ENCODE data around the gene MESD.
A peak's percentile ranks its signal among the peaks of the same experiment; 100 is the strongest.

MESD gene

DNA sequence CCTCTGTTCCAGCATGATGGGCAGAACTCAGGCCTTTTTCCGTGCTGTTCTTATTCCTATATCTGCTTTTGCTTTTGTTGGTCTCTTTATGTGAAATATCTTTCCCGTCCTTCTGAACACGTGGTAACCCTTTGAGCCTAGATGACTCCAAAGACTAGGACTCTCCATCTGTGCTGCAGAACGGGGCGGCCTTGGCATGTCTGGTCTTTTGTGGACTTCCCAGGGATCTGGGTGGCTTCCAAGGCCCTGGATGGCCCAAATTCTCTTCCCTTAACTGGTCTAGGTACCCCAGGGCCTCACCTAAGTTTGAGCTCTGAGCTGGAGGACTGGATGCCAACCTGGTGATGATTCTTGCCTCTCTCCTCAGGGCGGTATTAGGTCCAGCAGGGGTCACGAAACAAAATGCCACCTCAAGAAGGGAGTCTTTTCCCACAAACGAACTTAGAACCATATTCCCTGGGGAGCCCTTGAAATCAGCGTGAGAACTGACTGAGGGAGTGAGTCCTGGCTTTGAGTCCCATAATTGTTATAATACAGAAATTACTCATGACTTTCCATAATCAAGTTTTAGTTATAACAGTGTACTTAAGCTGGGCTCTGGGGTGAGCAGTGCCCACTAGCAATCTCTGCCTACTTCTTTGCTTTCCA is 25.0 kb upstream of the MESD start:
- DNase-seq: no peak

DNA sequence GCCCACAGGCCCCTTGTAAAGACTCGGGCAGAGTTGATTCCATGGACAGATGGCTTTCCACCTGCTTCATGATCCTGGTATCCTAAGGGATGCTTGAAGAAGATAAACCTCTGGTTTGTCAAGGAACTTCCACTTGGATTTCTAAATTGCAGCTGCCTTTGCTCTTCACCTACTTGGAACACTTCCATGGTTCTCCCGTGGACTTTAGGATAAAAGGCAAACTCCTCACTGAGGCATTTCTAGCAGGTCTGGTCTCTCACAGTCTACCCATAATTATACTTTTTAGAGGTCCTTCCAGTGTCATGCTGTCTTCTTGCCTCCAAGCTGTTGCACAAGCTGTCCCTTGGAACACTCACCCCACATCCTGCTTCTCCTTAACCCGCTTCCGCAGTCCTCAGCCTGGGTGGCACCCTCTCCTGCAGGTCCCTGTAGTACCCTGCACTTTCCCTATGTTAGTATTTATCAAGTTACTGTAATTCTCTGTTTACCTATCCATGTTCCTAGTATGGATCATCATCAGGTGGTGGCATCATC is 23.8 kb upstream of the MESD start:
- no peak for DNase-seq

DNA sequence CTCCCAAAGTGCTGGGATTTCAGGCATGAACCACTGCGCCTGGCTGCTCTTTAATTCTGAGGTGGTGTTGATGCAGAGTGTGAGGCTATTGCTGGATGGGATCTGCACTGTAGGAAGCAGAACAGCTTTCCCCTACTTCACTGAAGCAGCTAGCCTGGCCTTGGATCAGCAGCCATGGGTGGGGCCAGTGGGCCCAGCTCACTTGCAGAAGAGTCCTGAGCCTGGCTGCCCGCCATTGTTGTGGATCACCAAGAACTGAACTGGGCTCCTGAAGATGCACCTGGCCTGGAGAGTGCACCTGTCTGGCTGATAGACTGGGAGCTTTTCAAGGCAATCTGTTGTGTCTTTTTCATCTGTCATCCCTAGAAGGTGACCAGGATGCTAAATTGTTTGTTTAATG is 23.0 kb upstream of the MESD start:
- DNase-seq: no peak

DNA sequence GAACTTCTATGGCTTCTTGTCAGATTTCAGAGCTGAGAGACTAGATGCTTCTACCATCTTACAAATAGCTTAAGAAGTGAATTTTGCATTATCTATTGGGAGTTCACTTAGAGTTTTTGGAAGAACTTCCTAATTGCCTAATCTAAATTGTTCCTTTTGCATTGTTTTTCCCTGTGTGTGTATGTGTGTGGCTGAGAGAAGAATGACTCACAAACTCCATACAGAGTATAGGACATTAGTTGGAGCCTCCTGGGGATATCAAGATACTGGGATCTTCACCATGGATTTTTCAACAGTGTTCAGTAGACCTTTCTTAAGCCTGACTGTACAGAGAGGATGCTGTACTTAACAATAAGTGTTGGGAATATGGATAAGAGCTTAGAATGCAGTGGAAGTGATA is 22.0 kb upstream of the MESD start:
- no peak for DNase-seq

DNA sequence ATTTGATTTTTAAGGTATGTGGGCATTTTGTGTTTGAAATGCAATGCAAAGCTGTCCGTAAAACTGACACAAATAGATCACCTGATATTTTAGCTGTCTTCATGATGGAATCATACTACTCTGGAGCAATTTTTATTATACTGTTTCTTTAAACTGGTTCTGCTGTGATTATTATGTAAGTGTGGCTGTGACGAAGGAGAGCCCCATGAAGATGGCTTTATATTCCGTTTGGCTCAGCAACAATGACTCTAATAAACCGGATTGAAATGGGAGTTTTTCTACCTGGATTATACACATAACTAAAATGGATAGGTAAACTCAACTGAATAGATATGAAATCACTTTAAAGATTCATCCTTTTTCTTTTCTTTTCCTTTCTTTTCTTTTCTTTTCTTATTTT is 20.5 kb upstream of the MESD start:
- DNase-seq: no peak

DNA sequence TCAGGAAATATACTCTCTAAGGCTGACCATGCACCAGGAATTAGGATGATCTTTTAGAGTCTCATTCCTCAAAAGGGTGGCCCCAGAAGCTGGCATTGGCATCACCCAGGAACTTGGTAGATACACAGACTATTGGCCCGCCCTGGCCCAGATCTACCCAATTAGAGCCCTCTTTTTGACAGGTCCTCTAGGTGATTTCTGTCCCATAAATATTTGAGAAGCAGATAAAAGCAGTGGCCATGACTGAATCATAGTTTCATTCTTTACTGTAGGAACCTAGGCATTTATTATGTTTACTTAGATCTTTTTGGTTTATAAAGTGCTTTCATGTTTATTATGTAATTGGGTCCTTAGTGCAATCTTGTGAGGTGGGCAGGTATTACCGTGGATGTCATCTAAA is 18.7 kb upstream of the MESD start:
- no peak for DNase-seq

DNA sequence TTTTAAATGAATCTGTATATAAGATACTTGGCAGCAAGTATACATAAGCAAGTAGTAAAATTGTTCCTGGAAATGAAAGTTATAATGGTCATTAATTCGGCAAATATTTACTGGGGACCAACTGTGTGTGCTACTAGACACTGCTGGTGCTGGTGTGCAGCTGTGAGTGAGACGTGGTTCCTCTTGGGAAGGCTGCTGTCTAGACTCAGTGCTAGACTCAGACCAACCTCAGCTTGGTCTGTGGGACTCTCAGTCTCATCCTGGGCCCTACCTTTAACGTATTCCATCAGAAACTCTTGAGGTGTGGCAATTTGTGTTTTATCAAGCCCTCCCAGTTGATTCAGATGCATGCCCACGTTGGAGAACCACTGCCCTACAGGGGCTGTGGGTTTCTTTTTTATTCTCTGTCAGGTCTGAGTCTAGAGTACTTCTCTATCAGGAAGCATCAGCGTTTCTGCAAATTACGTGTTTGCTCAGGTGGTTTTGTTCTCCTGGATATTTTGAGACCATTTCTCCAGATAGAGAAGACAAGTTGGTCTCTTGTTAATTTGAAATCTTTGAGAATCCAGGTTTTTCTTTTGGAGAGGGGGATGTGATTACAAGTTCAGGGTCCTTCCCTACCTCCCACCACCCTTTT is 17.9 kb upstream of the MESD start:
- DNase-seq: no peak

DNA sequence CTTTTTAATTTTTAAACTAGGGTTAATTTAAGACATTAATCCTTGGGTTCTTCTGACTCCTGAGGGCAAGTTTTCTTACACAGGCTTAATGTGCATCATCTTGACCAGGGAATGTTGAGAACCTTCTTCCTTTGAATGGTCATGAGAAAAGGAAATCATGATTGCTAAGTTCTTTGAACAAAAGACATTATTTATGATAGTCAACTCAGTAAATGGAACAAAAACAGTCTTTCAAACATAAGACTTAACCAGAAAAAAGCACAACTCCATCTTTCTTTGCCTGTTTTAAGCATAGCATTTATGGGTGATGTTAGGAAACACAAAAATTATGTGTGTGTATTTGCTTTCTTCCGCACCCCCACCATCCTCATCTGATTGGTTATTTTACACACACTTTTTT is 16.5 kb upstream of the MESD start:
- no peak for DNase-seq

DNA sequence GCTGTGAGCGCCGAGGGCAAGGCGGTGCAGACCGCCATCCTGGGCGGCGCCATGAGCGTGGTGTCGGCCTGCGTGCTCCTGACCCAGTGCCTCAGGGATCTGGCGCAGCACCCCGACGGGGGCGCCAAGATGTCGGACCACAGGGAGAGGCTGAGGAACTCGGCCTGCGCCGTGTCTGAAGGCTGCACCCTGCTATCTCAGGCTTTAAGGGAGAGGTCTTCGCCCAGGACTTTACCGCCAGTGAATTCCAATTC is 13.4 kb upstream of the MESD start:
- DNase-seq: no peak

DNA sequence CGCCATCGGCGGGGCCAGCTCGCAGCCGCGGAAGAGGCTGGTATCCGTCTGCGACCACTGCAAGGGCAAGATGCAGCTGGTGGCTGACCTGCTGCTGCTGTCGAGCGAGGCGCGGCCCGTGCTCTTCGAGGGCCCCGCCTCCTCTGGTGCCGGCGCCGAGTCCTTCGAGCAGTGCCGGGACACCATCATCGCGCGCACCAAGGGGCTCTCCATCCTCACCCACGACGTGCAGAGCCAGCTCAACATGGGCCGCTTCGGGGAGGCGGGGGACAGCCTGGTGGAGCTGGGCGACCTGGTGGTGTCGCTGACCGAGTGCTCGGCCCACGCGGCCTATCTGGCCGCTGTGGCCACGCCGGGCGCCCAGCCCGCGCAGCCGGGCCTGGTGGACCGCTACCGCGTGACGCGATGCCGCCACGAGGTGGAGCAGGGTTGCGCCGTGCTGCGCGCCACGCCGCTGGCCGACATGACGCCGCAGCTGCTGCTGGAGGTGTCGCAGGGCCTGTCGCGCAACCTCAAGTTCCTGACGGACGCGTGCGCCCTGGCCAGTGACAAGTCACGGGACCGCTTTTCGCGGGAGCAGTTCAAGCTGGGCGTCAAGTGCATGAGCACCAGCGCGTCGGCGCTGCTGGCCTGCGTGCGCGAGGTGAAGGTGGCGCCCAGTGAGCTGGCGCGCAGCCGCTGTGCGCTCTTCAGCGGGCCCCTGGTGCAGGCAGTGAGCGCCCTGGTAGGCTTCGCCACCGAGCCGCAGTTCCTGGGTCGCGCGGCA is 12.9 kb upstream of the MESD start:
- no peak for DNase-seq

DNA sequence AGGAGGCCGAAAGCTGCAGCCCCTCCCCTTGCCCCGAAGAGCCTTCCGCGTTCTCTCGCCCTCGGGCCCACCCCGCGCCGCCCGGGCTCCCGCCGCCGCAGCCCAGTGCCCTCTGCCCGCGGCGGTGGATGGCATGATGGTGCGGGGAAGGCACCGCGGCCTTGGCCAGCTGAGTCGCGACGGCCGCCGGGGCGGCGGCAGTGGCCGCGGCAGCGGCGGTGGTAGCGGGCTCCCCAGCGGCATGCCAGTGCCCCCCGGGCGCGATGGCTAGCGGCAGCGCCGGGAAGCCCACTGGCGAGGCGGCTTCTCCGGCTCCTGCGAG is 12.4 kb upstream of the MESD start:
- no peak for DNase-seq

DNA sequence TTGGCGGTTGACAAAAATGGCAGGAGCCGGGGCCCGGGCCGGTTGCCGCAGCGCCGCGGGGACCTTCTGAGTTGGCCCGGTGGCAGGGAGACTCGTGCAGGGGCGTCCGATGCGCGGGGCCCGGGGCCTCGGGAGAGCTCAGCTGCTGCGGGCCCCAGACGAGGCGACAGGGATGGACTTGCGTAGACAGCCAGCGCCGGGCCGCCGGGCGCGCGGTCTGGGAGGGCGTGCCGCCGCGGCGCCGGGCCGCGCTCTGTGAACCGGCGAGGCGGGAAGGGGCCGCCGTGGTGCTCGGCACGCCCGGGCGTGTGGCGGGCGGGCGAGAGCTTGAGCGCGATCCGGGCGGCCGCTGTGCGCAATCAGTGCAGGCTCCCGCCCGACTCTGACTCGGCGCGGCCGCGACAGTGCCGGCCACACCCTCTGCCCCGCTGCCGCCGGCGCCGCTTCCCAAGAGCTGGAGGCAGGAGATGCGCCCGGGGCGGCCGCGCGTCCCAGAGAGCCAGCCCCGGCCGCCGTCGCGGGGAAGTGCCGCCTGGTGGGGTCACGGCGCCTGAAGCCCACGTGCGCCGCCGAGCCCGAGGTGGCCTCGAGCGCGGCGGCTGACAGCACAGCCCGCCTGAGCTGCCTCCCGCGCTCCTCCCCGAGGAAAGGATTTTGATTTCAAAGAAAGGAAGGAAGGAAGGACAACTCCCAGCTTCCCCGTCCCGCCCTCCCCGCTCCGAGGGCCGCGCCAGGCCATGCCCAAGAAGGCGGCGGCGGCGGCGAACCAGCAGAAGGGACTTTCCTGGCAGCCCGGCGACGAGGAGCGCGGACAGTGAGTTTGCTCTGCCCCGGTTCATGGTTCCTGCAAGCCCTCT is 11.8 kb upstream of the MESD start:
- DNase-seq: peak; percentile 13

DNA sequence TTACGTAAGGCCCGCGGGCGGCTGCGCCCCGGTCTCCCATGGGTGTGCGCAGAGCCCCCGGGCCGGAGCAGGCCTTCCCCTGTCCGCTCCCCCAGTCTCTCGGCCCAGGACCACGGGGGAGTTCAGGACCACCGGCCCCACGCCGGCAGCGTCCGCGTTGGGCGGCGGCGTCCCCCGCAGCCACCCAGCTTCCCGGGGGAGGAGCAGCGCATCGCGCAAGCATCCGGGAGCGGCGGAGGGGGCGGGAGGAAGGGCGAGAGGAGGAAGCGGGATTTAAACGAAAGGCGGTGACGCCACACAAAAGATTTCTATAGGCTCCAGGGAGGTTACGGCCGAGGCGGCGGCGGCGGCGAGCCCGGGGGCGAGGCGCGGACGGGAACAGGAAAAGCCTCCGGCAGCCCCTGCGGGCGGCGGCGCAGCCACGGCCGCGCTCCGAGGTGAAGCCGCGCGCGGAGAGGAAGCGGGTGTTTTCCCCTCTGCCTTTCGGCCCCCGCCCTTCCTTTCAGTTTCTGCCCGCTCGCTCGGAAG is 11.1 kb upstream of the MESD start, which contains the start of gene TLNRD1:
TSS of gene TLNRD1 (plus strand) at position 300 of the 528 bp plus-strand sequence. CDS start 1,349 bp downstream, outside the sequence.
- DNase-seq: peak; percentile 71

DNA sequence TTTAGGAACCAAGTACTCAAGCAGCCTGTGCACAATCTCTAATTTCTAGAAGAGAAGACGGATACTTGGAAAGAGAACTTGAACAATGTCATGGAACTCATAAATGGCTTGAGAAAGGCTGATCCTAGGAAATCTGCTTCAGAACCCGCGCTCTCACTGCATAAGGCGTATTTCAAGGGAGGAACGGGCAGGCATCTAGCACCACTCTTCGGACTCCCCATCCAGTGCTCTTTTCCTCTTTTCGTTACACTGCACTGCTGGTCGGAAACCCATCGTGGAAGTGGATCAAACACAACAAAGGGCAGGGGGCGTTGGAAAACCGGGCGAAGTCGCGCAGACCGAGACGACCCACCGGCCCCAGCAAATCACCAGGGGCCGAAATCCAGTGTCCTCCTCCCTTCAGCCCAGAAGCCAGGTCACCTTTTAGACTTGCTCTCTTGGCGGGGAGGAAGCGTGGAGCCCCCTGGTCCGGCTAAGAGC is 10.6 kb upstream of the MESD start:
- peak; percentile 10 for DNase-seq

DNA sequence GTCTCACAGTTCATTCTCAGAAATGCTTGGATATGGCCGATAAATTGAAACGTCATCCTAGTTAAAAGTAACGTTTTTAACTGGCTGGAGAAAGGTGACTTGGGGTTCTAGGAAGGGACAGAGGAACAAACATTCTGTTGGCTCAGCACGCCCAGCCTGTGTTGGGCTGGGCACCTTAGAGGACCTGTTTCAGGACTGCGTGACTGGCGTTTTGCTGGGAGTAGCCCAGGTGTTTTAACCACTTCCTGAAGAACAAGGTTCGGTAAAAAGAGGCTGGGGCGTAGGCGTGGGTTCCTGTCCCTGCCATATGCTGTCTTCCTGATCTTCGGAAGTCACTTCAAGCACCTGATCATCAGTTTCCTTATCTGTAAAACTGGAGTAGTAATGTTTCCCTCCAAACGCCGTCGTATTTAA is 10.0 kb upstream of the MESD start:
- no peak for DNase-seq

DNA sequence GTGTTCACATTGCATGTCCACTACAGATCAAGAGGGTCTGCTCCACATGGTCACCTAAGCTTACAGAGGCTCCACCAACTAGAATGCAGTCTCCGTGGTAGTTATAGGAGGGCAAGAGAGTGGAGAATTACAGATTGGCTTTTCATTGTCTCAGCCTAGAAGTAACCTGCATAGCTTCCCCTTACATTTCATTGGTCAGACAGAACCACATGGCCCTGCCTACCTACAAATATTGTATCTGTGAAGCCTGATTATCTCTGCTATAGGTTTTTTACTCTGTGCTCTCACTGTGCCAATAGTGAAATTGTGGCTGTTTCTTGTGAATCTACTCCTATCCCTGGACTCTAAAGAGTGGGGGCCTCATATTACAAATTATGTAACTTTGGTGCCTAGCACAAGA is 8.6 kb upstream of the MESD start:
- DNase-seq: no peak

DNA sequence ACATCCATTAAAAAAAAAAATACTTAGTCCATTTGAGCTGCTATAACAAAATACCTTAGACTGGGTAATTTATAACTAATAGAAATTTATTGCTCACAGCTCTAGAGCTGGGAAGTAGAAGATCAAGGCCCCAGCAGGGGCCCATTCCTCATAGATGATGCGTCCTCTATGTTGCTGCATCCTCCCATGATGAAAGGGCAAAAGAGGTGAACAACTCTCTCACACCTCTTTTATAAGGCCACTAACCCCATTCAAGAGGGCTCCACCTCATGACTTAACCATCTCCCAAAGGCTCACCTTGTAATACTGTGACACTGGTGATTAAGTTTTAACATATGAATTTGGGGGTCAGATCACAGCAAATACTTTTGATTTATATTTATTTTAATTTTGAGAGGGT is 8.1 kb upstream of the MESD start:
- no peak for DNase-seq

DNA sequence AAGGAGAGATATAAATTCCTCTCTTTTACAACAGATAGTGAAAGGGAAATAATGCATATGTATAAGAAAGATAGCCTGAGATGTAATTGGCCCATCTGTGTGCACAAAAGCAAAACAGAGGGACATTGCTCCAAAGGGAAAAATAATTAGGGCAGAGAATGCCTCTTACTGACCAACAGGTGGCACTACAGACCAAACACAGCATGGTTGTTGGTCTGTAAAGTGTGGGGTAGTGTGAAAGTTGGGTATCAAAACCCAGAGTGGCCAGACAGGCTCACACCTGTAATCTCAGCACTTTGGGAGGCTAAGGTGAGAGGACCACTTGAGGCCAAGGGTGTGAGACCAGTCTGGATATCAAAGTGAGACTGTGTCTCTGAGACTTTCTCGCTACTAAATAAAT is 6.6 kb upstream of the MESD start:
- no peak for DNase-seq

DNA sequence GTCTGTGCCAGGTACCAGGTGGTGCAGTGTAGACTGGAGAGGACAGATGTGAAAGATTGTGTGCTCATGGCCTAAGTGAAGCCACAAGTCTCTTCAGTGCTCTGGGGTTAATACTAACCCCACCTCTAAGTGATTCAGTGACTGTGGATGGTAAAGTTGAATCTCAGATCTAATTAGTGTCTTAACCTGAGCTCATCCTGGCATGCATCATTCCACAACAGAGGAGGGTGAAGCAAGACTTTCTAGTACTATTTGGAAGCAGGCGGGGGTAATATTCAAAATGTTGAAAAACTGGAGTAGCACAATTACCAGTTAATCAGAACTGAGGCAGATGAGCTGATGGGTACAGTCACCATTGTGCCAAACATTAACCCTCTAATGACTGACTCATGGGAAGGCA is 2.8 kb upstream of the MESD start:
- DNase-seq: no peak

DNA sequence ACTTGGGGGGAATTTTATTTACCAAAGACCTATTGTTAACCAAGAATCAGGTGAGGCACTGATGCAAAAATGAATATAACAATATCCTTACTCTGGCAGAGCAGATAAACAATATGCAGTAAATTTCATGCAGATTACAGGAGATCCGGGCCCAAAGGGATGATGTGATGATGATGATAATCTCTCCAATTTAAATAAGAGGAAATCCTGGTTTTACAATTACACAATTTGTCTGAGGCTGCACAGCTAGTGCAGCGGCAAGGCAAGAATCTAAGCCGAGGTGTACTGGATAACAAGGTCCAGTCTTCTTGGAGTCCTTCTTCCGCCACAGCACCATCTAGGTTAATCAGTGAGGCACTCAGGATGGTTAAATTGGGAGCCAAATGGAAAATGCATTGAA is 2.4 kb upstream of the MESD start:
- DNase-seq: no peak

DNA sequence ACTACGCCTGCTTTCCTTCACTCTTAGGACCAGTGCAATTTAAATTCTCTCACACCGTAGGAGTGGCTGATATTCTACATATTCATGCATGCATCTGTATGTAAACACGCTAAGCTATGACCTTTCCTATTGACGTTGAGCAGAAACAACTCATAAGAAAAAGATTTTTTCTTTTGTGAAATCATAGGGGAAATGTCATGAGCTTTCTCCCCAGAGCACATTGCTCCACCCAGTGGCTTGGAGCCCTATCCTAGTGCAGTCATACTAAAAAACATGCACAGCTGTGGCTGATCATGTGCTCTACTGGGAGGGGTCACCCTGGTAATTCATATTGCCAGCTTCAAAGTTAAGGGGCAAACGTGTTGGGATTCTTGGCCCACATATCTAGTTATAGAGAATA is 1.8 kb upstream of the MESD start:
- no peak for DNase-seq

DNA sequence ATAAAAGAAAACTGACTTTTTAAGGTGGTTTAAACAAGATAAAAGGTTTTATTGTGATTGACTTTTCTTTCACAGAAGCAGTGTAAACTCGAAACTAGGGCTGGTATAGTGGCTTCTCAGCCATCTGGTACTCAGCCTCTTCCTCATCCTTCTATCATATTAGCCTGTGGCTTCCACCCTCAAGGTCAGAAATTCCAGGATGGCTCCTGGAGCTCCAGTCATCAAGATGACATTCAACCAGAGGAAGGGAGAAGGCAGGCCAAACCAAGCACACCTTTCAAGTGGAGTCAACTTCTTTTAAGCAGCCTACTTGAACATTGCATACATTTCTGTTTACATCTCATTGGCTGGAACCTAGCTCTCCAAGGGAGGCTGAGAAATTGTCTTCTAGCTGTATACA is 1.3 kb upstream of the MESD start:
- DNase-seq: no peak

DNA sequence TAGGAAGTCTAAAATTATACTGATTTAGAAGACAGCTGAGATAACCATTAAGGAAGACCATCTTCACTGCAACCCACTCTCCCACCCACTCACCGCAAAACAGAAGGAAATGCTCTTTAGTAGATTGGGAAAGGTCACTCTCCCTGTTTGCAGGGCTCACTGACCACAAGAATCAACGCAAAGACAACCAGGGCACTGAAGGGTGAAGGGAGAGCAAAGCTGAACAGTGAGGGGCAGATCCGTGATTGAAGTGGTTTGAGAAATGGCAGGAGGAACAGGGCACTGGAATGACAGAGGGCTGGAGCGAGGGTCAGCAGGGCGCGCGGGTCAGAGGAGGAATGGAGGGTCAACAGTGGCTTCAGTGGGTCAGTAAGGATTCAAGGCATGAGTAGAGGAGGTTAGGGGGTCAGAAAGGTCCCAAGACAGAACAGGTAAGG is 520 bp downstream of the MESD start:
- DNase-seq: no peak
